Left forelimb (tissue), 1 donor: ENCODE data around the gene HIGD1C.
"Not testable (repeated sequence)": the region's sequence is repeated elsewhere in the genome, so short reads cannot be mapped to it uniquely, and the experiment has no call there.

ENCODE experiments used
- DNase-seq: peaks from one replicate; pipeline ENCODE4 v3.0.0-alpha.2; 2018; ENCODE audit warnings: low spot score

HIGD1C gene

GRCh38 chr12:50933459-50934124 lies 18.8 kb upstream of the HIGD1C start:
- no peak for DNase-seq

GRCh38 chr12:50934371-50934851 lies 17.9 kb upstream of the HIGD1C start:
- DNase-seq = no peak

- no peak for DNase-seq
Measured at GRCh38 chr12:50934981-50935807, 17.1 kb upstream of the HIGD1C start.

- DNase-seq = no peak
Measured at GRCh38 chr12:50936821-50937530, 15.4 kb upstream of the HIGD1C start.

GRCh38 chr12:50937653-50938052 lies 14.7 kb upstream of the HIGD1C start:
- DNase-seq = no peak

GRCh38 chr12:50947933-50948626 lies 4.3 kb upstream of the HIGD1C start:
- no peak for DNase-seq

GRCh38 chr12:50948798-50949197 lies 3.5 kb upstream of the HIGD1C start:
- no peak for DNase-seq

GRCh38 chr12:50949801-50950302 lies 2.5 kb upstream of the HIGD1C start:
- no peak for DNase-seq

GRCh38 chr12:50951112-50951511 lies 1.2 kb upstream of the HIGD1C start:
- no peak for DNase-seq

GRCh38 chr12:50953047-50953446 lies 703 bp downstream of the HIGD1C start:
- no peak for DNase-seq

GRCh38 chr12:50954789-50955188 lies 2.4 kb downstream of the HIGD1C start:
- not testable (repeated sequence) for DNase-seq

GRCh38 chr12:50955288-50955687 lies 2.9 kb downstream of the HIGD1C start:
- no peak for DNase-seq

GRCh38 chr12:50955697-50956096 lies 3.4 kb downstream of the HIGD1C start:
- no peak for DNase-seq

GRCh38 chr12:50960130-50960529 lies 7.8 kb downstream of the HIGD1C start:
- DNase-seq = no peak

GRCh38 chr12:50961708-50962107 lies 9.4 kb downstream of the HIGD1C start:
- DNase-seq = no peak

- DNase-seq = no peak
Measured at GRCh38 chr12:50964432-50964831, 12.1 kb downstream of the HIGD1C start.

GRCh38 chr12:50971946-50972345 lies 19.6 kb downstream of the HIGD1C start:
- no peak for DNase-seq

GRCh38 chr12:50979369-50980052 lies 27.2 kb downstream of the HIGD1C start:
- no peak for DNase-seq

- DNase-seq = no peak
Measured at GRCh38 chr12:50980545-50980944, 28.2 kb downstream of the HIGD1C start.

- DNase-seq = no peak
Measured at GRCh38 chr12:50981319-50982239, 29.2 kb downstream of the HIGD1C start.
